Measurements from ENCODE around the gene LPIN1.
"Not testable (repeated sequence)": the region's sequence is repeated elsewhere in the genome, so short reads cannot be mapped to it uniquely, and the experiment has no call there.

Gene LPIN1

GRCh38 chr2:11732587-11732986 is 13.8 kb upstream of the LPIN1 start:
- DNase-seq (ENCODE audit: low spot score), result no peak
- in situ Hi-C loops (cut with MboI; ENCODE audit: low pct_unique_long_range_greater_than_20kb, low sequenced_read_pairs, unreplicated experiment), result no loop called here
- TF ChIP-seq CTCF (IDR thresholded peaks at IDR 0.05; ENCODE audit: extremely low read depth, insufficient read depth, missing control alignments), result no peak

GRCh38 chr2:11737852-11738251 is 8.6 kb upstream of the LPIN1 start:
- in situ Hi-C loops (cut with MboI; ENCODE audit: low pct_unique_long_range_greater_than_20kb, low sequenced_read_pairs, unreplicated experiment); DNase-seq (ENCODE audit: low spot score): not testable (repeated sequence)

GRCh38 chr2:11738589-11739436 is 7.6 kb upstream of the LPIN1 start:
- no peak for DNase-seq (ENCODE audit: low spot score)
- peak; percentile 65 for TF ChIP-seq CTCF (IDR thresholded peaks at IDR 0.05; ENCODE audit: extremely low read depth, insufficient read depth, missing control alignments)
- in situ Hi-C loops (cut with MboI; ENCODE audit: low pct_unique_long_range_greater_than_20kb, low sequenced_read_pairs, unreplicated experiment), result no loop called here

- in situ Hi-C loops (cut with MboI; ENCODE audit: low pct_unique_long_range_greater_than_20kb, low sequenced_read_pairs, unreplicated experiment), result no loop called here
- no peak for TF ChIP-seq CTCF (IDR thresholded peaks at IDR 0.05; ENCODE audit: extremely low read depth, insufficient read depth, missing control alignments)
- no peak for DNase-seq (ENCODE audit: low spot score)
Measured at GRCh38 chr2:11740723-11741122, 5.7 kb upstream of the LPIN1 start.

GRCh38 chr2:11742317-11742701 is 4.1 kb upstream of the LPIN1 start:
- no peak for DNase-seq (ENCODE audit: low spot score)
- no peak for TF ChIP-seq CTCF (IDR thresholded peaks at IDR 0.05; ENCODE audit: extremely low read depth, insufficient read depth, missing control alignments)
- in situ Hi-C loops (cut with MboI; ENCODE audit: low pct_unique_long_range_greater_than_20kb, low sequenced_read_pairs, unreplicated experiment), result no loop called here

GRCh38 chr2:11742702-11743357 is 3.6 kb upstream of the LPIN1 start:
- no peak for DNase-seq (ENCODE audit: low spot score)
- no peak for TF ChIP-seq CTCF (IDR thresholded peaks at IDR 0.05; ENCODE audit: extremely low read depth, insufficient read depth, missing control alignments)
- in situ Hi-C loops (cut with MboI; ENCODE audit: low pct_unique_long_range_greater_than_20kb, low sequenced_read_pairs, unreplicated experiment), result no loop called here

- TF ChIP-seq CTCF (IDR thresholded peaks at IDR 0.05; ENCODE audit: extremely low read depth, insufficient read depth, missing control alignments), result no peak
- DNase-seq (ENCODE audit: low spot score), result no peak
- in situ Hi-C loops (cut with MboI; ENCODE audit: low pct_unique_long_range_greater_than_20kb, low sequenced_read_pairs, unreplicated experiment), result no loop called here
Measured at GRCh38 chr2:11743366-11743765, 3.1 kb upstream of the LPIN1 start.
